ENCODE data around the gene ITGB3BP.

DNA sequence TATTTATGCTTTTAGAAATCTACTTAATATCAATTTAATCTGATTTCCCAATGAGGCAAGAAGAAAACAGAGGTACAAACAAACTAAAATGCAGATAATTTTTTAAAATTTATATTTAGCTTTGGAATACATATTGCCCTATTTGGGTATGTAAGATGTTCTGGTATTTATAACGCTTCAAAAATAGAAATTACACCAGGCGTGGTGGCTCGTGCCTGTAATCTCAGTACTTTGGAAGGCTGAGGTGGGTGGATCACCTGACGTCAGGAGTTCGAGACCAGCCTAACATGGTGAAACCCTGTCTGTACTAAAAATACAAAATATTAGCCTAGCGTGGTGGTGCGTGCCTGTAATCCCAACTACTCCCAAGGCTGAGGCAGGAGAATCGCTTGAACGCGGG lies 13.3 kb downstream of the ITGB3BP start:
- TF ChIP-seq, protein P1, sequence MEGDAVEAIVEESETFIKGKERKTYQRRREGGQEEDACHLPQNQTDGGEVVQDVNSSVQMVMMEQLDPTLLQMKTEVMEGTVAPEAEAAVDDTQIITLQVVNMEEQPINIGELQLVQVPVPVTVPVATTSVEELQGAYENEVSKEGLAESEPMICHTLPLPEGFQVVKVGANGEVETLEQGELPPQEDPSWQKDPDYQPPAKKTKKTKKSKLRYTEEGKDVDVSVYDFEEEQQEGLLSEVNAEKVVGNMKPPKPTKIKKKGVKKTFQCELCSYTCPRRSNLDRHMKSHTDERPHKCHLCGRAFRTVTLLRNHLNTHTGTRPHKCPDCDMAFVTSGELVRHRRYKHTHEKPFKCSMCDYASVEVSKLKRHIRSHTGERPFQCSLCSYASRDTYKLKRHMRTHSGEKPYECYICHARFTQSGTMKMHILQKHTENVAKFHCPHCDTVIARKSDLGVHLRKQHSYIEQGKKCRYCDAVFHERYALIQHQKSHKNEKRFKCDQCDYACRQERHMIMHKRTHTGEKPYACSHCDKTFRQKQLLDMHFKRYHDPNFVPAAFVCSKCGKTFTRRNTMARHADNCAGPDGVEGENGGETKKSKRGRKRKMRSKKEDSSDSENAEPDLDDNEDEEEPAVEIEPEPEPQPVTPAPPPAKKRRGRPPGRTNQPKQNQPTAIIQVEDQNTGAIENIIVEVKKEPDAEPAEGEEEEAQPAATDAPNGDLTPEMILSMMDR (IDR thresholded peaks at IDR 0.05): no peak
- no peak for TF ChIP-seq POLR2A (IDR thresholded peaks at IDR 0.05)

Data from Peyer's patch (tissue), 4 donors.